Measurements from ENCODE around the gene EML1. TPM values are rescaled to one million over a fixed set of nuclear protein-coding genes. Genes with fewer than 3 reads are reported as not detected.

EML1 gene
- total RNA-seq, 1 donor from 2014 or later, result 0.39 TPM

DNA sequence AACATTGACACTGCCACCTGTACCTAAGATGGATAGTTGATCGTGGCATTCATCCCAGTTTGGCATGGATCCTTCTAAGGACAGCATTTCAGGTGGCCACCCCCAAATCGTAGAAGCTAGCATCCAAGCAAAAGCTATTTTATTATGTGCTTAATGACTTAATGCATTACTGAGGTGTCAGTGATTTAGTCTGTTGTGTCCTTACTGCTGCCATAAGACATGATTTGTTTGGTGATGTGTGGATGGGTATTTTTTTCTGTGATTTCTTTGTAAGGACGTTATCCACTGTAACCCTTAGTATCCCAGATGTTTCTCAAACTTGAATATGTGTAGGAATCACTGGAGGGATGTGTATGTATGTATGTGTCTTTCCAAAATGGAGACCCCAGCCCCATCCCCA, 190.8 kb downstream of the EML1 start:
- intact Hi-C loops (cut with micrococcal nuclease), result no loop called here

DNA sequence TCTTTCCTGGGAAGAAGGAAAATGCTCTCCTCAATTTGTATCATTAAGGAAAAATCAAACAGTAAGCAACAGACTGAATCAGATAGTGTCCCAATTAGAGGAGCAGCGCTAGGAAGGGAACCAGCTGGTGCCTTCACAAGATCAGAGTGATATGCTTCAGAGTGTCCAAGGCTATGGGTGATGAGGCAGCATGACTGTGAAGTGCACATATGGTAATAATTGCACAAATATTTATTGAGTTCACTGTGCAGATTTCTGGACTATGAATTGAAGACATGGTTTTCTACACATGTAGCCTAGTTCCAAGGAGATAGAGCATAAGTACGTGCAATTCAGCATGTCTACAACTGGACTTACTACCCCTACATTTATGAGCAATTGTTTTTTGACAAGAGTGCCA, 193.2 kb downstream of the EML1 start:
- intact Hi-C loops (cut with micrococcal nuclease), result no loop called here

GRCh38 chr14:99989032-99989431, 195.8 kb downstream of the EML1 start:
- intact Hi-C loops (cut with micrococcal nuclease), result no loop called here

GRCh38 chr14:99990268-99991170, 197.3 kb downstream of the EML1 start:
- intact Hi-C loops (cut with micrococcal nuclease), result no loop called here

DNA sequence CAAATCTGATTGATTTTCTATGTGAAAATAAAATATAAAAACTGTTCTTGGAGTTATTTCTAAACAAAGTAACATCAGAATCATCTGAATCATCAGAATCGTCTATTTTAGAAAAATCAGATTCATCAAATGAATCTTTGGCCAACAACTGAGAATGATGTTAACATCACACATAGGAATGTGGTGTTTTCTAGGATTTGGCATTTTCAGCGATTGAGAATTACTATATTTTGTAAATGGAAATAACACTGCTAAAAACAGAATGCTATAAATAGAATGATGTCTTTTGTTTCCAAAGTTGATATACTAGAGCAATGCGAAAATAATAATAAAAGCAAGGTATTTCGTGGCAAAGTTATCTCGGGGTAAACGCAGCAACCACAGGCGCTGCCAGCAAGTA, 198.1 kb downstream of the EML1 start:
- intact Hi-C loops (cut with micrococcal nuclease), result no loop called here

Other genes with a start within 250 kb of the EML1 start
- 6.3 and 9.5 TPM in 2 replicates for gene CCDC85C, start 189.2 kb upstream of the EML1 start, total RNA-seq
- 0.02 TPM in 1 of 2 replicates, not detected in the other for gene HHIPL1, start 148.3 kb upstream of the EML1 start, total RNA-seq
- gene CYP46A1, start 109.1 kb upstream of the EML1 start, total RNA-seq, result 0.07 and 0.09 TPM in 2 replicates